EH (cell line): Measurements from ENCODE around the gene MUTYH.

Source experiments
- DNase-seq: peaks from one replicate; pipeline ENCODE4 v3.0.0-alpha.2; 2015; ENCODE audit warnings: low read depth

MUTYH gene

GRCh38 chr1:45348966-45349677 lies 8.9 kb upstream of the MUTYH start:
- no peak for DNase-seq

- peak; percentile 31 for DNase-seq
Observed at GRCh38 chr1:45348609-45348965, 8.3 kb upstream of the MUTYH start.

GRCh38 chr1:45348020-45348419 lies 7.8 kb upstream of the MUTYH start:
- peak; percentile 62 for DNase-seq

- DNase-seq = no peak
Observed at GRCh38 chr1:45346473-45346872, 6.2 kb upstream of the MUTYH start.

GRCh38 chr1:45345014-45345413 lies 4.8 kb upstream of the MUTYH start:
- no peak for DNase-seq

- no peak for DNase-seq
Observed at GRCh38 chr1:45344499-45344898, 4.3 kb upstream of the MUTYH start.

- DNase-seq = peak; percentile 25
Observed at GRCh38 chr1:45340816-45341466, 701 bp upstream of the MUTYH start.

- no peak for DNase-seq
Observed at GRCh38 chr1:45337630-45338325, 2.5 kb downstream of the MUTYH start.

GRCh38 chr1:45335855-45336324 lies 4.3 kb downstream of the MUTYH start:
- no peak for DNase-seq

- peak; percentile 32 for DNase-seq
Observed at GRCh38 chr1:45334308-45335245, 5.7 kb downstream of the MUTYH start.

- DNase-seq = no peak
Observed at GRCh38 chr1:45332346-45332720, 7.9 kb downstream of the MUTYH start.

- DNase-seq = no peak
Observed at GRCh38 chr1:45331436-45332345, 8.5 kb downstream of the MUTYH start.

GRCh38 chr1:45329445-45329844 lies 10.8 kb downstream of the MUTYH start:
- DNase-seq = no peak

- no peak for DNase-seq
Observed at GRCh38 chr1:45328680-45329079, 11.6 kb downstream of the MUTYH start.

- no peak for DNase-seq
Observed at GRCh38 chr1:45327644-45328515, 12.4 kb downstream of the MUTYH start.

- DNase-seq = peak; percentile 60
Observed at GRCh38 chr1:45326627-45327623, 13.3 kb downstream of the MUTYH start, which contains the start of gene HPDL. TSS of gene HPDL (plus strand) at chr1:45326895. CDS start at chr1:45327149, 254 bp downstream.

- peak; percentile 27 for DNase-seq
Observed at GRCh38 chr1:45325851-45326506, 14.3 kb downstream of the MUTYH start.

GRCh38 chr1:45322486-45323040 lies 17.7 kb downstream of the MUTYH start:
- DNase-seq = peak; percentile 62
